Cardiac fibroblast (primary cell): ENCODE results near the gene P2RX1.
"Not testable (repeated sequence)": the region's sequence is repeated elsewhere in the genome, so short reads cannot be mapped to it uniquely, and the experiment has no call there.

Experiments
- DNase-seq, 2 donors: peaks; one replicate each; pipeline versions ENCODE4 v3.0.0 to v3.0.0-alpha.2; 2010; ENCODE audit warnings: low read depth in 2 of 2
- H3K4me3 ChIP-seq, 2 donors: replicated peaks in 1 of 2; 1 replicate in 1 of 2; 2 replicates in 1 of 2; pipeline ENCODE4 v1.5.1; 2011; ENCODE audit warnings: low read depth in 2 of 2, low read length in 2 of 2, mild to moderate bottlenecking in 2 of 2, moderate library complexity in 1 of 2
- CTCF ChIP-seq: IDR thresholded peaks from one replicate; pipeline ENCODE4 v1.5.1; 2011; ENCODE audit warnings: low read depth, mild to moderate bottlenecking, low read length, inconsistent platforms

The P2RX1 gene

GRCh38 chr17:3951420-3951819 is 35.2 kb upstream of the P2RX1 start:
- no peak for TF ChIP-seq CTCF
- DNase-seq, result no peak
- no peak overlapping the region for H3K4me3 ChIP-seq

DNA sequence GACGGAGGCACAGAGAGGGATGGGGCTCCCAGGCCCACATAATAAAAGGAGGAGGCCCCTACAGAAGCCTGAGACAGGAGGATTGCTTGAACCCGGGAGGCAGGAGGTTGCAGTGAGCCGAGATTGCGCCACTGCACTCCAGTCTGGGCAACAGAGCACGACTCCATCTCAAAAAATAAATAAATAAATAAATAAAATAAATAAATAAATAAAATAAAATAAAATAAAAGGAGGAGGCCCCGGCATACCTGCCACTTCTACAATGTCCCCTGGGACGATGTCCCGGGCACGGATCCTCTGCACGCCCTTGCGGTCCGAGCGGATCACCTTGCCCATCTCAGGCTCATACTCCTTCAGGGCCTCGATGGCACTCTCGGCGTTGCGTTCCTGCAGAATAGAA is 34.7 kb upstream of the P2RX1 start:
- no peak for TF ChIP-seq CTCF
- H3K4me3 ChIP-seq, result no peak overlapping the region
- no peak for DNase-seq

GRCh38 chr17:3950584-3950983 is 34.3 kb upstream of the P2RX1 start:
- no peak overlapping the region for H3K4me3 ChIP-seq
- TF ChIP-seq CTCF, result no peak
- DNase-seq, result no peak

DNA sequence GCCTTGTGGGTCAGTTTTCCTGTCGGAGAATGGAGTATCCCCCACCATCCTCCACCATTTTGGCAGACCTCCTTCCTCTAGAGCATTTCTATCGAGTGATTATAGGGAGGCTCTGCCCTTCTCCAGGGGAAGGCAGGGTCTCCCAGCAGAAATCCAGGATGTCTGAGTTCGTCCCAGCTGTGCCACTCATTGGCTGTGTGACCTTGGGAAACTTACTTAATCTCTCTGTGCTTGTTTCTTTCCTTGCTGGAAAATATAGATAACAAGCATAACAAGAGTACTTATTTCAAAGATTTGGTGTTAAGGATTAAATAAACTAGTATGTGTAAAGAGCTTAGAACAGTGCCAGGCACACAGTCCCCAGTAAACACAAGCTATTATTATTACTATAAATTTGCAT is 33.2 kb upstream of the P2RX1 start:
- no peak for DNase-seq
- TF ChIP-seq CTCF, result no peak
- H3K4me3 ChIP-seq, result no peak overlapping the region

GRCh38 chr17:3948551-3948950 is 32.3 kb upstream of the P2RX1 start:
- DNase-seq, H3K4me3 ChIP-seq: not testable (repeated sequence)

DNA sequence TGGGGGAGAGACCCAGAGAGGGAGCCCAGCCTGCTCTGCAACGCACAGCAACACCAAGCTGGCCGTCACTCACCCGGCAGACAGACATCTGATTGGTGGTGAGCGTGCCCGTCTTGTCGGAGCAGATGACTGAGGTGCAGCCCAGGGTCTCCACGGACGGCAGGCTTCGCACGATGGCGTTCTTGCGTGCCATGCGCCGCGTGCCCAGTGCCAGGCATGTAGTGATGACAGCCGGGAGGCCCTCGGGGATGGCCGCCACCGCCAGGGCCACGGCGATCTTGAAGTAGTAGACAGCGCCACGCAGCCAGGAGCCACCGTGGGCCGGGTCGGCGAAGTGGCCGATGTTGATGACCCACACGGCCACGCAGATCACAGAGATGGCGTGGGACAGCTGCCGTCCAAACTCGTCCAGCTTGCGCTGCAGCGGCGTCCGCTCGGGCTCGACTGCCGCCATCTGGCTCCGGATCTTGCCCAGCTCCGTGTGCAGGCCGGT is 31.1 kb upstream of the P2RX1 start:
- TF ChIP-seq CTCF, result no peak
- no peak overlapping the region for H3K4me3 ChIP-seq
- no peak for DNase-seq

DNA sequence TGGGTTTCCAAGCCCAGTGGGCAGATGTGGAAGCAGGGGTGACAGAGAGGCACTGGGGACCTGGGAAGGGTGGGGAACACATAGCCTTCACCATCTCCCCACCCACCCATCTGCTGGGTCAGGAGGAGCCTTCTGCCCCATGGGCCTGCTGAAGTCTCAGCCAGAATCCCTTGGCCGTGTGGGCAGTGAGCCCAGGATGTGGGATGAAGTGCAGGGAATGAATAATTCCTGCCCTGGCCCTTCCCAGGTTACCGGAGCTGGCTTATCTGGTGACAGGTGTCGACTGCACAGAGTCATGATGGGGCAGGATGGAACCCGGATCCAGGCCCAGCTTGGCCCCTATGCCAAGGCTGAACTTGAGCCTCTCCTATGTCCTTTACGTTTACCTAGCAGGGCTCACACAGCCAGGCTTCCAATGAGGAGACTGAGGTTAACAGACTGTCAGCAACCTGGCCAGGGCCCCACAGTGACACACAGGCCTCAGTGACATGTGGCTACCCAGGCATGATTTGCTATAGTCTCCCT is 30.5 kb upstream of the P2RX1 start:
- no peak for DNase-seq
- no peak for TF ChIP-seq CTCF

More for the DNA sequence above, 30.5 kb upstream of the P2RX1 start:
- H3K4me3 ChIP-seq, result no peak overlapping the region
